Stimulated activated CD8-positive, alpha-beta memory T cell treated with anti-CD3 and anti-CD28 coated beads, Interleukin-4, amount 100 ng/mL, for 1 hour (primary cell): ENCODE data around the gene FIS1.

Source experiments
- DNase-seq, 2 donors: peaks; one replicate each; pipeline ENCODE4 v3.0.0-alpha.2; 2020; ENCODE audit warnings: low read depth in 2 of 2, low spot score in 1 of 2

Gene FIS1

DNA sequence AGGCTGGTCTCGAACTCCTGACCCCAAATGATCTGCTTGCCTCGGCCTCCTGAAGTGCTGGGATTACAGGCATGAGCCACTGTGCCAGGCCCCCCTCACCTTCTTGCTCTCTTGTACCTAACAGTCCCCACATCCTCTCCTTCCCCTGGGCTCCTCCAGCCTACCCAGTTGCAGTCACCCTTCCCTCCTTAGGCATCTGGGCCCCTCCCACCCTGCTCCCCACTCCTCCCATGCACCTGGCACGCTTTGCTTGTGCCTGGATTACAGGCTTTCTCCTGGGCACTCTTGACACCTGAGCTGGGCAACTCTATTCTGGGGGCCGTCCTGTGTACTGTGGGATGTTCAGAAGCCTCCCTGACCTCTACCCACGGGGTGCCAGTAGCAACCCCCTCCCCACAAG, 10.2 kb downstream of the FIS1 start:
- DNase-seq: no peak

DNA sequence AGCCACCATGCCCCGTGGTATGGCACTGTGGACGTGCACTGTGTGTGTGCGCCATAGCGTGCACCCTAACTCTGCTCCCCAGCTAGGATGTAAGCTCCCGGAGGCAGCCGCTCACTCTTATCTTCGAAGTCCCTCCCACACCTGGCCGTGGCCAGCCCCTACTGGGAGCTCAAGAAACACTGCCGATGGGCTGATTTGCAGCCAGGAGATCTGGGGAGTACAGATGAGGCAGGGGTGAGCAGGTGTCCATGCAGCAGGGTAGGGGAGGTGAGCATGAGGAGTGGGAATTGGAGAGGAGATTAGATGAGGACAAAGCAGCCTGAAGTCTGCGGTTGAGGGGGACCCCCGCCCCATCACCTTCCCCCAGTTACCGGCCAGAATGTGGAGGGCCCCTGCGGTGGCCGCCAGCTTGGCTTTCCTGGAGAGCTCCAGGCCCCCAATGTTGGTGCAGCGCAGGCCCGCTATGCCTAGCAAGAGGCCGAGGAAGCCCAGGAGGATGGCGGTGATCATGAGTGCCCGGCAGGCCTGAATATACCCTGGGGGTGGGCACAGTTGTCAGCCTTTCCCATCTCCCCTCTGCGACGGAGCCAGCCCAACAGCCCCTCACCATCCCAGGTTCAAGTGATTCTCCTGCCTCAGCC, 10.9 kb downstream of the FIS1 start:
- no peak for DNase-seq

DNA sequence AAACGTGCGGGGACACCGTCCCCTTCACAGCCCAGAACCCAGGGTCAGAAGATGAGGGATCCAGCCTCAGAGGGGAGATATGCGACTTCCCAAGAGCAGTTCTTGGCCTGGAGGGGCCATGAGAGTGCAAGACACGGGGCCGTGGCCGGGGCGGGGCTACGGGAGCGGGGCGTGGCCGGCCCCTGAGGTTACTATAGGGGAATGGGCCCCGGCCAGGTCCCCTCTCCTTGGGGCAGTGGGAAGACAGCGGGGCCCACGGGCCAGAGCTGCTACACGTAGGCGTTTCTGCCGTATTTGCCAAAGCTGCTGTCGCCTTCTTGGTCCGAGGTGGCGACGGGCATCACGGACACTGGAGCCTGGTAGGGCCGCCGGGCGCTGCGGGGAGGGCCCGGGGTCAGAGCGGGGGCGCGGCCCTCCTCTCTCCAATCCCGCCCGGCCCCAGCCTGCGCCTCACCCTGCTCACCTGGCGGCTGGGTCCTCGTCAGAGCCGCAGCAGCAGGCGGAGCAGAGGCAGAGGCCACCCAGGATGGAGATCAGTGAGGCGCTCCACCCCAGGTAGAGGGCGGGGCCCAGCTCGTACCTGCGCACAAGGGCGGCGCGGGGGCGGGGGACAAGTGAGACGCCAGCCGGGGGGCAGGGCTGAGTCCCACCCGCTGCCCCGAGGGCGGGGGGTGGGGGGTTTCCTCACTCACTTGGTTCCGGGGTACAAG, 12.6 kb downstream of the FIS1 start:
- no peak for DNase-seq

DNA sequence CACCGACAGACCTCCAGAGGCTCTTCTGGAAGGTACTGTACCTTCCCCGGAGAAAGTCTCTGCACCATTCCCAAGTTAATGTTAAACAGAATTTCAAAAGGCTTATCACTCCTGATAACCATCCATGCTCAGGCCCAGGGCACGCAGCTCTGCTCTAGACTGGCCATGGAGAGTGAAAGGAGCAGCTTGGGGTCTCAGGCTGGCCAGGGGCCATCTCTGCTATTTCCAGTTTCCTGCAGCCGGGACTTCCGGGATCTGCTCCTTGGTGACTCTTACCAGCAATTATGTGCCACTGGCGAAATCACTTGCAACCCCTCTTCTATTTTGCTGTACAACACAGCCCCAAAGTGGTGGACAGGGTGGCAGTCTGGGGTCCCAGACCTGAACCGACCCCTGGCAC, 13.2 kb downstream of the FIS1 start:
- no peak for DNase-seq

DNA sequence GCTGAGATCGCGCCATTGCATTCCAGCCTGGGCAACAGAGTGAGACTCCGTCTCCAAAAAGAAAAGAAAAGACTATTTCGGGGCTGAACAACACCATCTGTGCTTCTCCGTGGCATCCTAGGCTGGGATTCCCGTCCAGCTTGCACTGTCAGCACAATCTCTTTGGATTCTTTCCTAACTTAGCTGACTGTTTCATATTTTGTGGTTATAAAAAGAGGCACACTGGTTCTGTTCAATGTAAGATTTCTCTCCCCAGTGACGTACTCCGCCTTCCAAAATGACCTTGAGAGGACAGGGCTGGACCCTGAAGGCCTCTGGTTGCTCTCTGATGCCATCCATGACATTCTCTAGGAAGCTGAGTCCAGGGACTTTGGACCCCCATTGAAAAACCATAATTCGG, 18.2 kb downstream of the FIS1 start:
- no peak for DNase-seq

DNA sequence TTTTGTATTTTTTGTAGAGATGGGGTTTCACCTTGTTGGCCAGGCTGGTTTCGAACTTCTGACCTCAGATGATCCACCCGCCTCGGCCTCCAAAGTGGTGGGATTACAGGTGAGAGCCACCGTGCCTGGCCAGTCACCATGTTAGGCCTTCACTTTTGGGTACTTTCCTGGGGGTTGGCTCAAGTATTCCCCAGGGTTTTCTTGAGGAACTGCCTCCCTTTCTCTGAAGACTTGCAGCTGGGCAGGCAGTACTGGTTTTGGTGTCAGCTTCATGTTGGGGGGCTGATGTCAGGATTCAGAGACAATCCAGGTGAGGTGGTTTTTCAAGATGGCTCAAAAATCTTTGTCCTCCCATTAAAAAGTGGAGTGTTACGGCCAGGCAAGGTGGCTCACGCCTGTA, 19.2 kb downstream of the FIS1 start:
- DNase-seq: no peak

DNA sequence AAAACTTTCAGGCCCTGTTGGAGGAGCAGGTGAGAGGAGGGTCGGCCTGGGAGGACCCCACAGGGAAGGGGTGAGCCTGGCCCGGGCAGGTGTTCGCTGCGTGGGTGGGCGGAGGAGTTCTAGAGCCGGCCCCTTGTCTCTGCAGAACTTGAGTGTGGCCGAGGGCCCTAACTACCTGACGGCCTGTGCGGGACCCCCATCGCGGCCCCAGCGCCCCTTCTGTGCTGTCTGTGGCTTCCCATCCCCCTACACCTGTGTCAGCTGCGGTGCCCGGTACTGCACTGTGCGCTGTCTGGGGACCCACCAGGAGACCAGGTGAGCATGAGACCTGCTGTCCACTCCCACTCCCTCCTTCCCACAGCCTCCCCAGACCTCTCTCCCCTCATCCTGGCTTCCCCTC, 21.4 kb downstream of the FIS1 start:
- DNase-seq: no peak

DNA sequence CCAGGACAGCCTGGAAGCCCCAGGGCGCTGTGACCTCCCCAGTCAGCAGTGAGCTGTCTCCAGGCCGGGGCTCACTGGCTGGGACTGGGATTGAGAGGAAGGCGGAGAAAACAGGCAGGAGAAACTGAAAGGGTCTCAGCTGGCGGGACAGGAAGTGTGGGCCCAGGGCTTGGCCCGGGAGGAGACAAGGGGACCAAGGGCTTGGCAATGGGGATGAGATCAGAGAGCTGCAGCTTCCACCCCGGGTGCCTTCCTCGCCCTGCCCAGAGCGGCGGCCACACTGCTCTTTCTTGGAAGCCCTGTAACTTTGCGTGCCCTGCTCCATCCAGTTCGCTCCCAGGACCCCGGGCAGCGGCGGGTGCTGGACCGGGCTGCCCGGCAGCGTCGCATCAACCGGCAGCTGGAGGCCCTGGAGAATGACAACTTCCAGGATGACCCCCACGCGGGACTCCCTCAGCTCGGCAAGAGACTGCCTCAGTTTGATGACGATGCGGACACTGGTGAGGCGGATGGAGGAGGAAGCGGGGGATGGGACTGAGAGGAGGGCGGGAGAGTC, 22.5 kb downstream of the FIS1 start:
- DNase-seq: no peak

DNA sequence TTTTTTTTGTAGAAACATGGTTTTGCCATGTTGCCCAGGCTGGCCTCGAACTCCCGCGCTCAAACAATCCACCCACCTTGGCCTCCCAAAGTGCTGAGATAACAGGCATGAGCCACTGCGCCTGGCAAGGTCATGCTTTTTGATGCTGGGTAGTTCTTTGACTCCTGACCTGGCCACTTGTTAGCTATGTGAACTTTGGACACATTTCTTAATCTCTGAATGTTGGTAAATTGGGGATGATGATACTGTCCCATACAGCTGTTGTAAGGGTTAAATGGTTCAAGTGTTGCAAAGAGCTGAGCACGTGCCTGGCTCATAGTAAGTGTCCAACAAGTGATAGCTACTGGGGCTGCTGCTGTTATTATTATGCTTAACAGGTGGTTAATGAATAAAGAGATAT, 24.6 kb downstream of the FIS1 start:
- no peak for DNase-seq

DNA sequence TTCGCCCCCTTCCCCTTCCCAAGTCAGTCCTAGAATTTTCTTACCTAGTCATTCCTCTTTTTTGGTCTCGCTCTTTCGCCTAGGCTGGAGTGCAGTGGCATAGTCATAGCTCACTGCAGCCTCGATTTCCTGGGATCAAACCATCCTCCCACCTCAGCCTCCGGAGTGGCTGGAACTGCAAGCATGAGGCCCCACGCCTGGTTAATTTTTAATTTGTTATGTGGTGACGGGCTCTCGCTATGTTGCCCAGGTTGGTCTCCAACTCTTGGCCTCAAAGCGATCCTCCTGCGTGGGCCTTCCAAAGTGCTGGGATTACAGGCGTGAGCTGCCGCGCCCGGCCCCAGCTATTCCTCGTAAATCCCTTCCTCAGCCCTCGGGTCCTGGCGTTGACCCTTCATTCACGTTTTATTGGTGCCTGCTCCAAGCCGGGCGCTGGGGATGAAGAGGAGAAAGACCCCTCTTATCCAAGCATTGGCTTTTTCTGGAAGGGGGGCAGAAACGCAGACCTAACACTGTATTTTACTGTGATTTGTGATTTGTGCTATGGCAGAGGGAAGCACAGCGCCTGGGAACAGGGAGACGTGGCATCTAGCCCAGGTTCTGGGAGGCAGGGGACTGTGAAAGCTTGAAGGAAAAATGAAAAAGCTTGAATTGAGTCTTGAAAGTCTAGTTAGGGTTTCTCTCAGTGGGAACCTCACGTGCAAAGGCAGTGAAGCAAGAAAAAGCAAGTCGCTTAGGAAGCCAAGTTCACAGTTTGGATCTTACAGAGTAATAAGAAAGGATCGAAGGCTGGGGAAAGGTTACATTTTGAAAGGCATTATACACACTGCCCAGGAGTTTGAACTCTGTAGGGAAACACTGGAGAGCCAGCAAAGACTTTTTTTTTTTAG, 26.4 kb downstream of the FIS1 start:
- DNase-seq: no peak

DNA sequence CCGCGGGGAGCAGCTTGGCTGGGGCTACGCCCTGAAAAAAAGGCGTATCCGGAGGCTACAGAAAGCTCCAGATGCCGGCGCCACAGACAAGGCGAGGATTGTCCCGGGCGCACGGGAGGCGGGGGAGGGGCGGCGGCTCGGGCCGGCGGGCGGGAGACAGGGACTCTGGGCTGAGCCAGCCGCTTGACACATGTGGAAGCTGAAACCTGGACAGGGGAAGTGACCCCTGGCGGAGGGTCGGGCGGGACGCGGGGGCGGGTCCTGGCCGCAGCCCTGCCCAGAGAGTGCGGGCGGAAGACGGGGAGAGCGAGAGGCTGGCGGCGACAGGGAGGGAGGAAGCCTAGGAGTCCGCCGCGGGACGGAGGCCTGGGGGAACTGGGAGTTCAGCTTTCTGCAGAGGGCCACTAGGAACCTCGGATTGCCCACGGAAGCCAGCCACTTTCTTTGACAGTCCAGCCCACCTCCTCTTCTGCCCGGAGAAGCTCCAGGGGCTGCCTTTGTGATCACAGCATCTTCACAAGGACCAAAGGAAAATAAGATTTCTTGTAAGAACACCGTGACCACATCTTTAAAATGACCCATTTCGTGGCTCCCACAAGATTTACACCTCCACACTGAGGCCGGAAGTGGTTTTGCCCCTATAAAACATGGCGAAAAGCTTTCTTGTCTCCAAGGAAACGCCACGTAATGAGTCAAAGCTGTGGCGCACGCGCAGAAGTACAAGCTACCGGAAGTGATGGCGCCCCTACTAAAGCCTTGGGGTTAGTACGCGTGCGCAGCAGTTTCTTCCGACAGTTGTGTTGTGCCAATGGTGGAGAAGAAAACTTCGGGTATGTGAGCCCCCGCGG, 27.3 kb downstream of the FIS1 start, which contains the start of the genes PLOD3 and ZNHIT1:
TSS of gene PLOD3 (minus strand) at position 194 of the 848 bp plus-strand sequence. CDS start 307 bp downstream, outside the sequence.
TSS of gene ZNHIT1 (plus strand) at position 778 of the 848 bp plus-strand sequence. CDS start at position 809, 31 bp downstream.
- DNase-seq: peak; percentile 92

DNA sequence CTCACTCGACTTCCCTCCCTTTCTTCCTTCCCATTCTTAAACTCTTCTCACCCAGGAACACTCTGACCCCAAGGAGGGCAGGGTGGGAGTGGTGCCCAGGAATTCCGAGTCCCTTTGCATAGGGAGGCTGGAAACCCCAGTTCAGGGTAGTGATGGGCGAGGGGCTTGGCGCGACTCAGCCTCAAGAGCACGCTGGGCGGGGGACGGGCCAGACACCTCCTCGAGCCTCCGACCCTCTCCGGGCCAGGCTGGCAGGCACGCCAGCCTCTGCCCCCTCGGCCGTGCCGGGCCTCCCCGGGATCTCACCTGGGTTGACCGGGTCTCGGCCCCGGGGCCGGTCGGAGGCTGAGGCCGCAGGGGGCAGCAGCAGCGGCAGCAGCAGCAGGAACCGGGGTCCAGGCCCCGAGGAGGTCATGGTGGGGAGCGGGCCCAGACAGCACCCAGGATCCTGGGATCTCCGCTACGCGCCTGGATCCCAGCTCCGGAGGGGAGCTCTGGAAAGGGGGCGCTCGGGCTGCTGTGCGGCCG, 28.0 kb downstream of the FIS1 start:
- DNase-seq: no peak

DNA sequence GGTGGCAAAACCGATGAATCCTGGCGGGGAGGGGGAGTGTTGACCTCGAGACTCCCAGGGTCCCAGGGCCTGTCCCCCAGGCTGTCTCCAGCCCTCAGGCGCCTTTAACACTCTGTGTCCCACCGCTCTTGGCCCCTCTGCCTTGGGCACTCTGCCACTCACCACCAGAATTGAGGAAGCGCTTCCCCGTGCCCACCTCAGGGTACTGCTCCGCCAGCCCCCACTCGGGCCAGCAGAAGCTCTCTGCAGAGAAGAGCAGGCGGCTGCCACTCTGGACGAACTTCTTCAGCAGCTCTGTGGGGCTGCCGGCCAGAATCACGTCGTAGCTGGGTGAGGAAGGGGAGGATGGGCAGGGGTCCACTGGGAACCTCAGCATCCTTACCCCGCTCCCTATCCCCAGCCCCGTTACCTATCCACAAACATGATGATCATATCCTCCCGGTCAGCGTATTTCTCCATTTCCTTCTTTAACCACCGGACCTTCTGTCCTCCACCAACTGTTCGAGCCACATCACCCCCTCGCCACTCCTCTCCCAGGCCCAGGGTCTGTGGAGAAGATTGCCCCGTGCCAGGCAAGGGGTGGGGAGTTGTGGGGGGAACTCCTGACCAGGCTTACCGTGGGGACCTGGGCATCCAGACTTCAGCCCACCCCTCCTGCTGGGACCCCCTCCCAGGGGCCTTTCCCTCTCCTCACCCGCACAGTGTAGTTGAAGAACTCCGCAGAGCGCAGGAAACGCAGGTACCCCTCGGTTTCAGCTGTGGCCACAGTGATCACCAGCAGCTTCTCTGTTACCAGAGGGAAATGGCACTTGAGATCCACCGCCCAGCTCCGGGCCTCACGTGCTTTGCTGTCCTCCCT, 28.7 kb downstream of the FIS1 start:
- no peak for DNase-seq

DNA sequence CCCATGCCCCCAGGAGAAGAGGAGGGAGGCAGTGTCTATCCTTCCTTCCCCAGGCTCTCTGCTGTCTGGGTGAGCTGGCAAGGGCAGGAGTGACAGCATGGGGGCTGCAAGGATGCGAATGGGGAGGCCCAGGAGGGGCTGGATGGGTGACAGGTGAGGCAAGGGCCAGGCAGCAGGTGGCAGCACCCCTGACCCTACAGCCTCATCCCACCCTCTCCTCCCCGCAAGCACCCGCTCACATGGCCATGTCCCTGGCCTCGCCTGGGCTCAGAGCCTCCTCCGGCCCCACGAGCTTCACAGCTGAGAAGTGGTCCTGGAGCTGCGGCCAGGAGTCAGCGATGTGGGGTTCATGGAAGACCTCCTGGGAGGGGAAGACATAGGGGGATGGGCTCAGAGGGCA, 32.9 kb downstream of the FIS1 start:
- no peak for DNase-seq

DNA sequence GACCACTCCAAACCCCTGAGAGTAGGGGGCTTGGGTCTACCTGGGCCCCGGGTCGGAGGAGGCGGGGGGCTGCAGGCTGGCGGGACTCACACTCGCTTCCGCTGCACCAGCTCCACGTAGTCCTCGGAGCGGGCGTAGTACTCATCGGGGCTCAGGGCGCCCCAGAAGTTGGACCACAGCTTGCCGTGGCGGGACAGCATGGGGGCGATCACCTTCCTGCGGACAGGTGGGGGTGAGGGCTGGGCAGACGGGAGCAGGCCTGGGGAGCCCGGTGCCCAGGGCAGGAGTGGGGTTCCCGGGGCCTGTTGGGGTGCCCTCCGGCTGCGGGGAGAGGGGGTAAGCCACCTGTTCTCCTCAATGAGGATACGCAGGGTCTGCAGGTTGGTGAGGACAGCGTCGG, 33.4 kb downstream of the FIS1 start:
- DNase-seq: no peak

DNA sequence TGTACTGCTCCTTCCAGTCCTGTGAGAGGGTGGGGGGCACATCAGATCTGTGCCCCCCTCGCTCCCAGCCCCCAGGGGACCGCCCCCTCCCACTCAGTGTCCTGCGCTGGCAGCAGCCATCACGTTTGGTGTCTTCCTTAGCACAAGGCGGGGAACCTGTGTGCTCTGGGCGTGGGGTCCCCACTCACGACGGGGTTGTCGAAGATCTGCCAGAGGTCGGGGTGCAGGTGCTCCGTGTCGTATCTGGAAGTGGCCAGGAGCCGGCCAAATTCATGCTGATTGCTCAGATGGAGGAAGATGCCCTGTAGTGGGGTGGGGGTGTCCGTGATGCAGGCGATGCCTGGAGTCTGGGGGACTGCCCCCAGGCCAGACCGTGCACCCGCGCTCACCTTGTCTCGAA, 34.7 kb downstream of the FIS1 start:
- no peak for DNase-seq

DNA sequence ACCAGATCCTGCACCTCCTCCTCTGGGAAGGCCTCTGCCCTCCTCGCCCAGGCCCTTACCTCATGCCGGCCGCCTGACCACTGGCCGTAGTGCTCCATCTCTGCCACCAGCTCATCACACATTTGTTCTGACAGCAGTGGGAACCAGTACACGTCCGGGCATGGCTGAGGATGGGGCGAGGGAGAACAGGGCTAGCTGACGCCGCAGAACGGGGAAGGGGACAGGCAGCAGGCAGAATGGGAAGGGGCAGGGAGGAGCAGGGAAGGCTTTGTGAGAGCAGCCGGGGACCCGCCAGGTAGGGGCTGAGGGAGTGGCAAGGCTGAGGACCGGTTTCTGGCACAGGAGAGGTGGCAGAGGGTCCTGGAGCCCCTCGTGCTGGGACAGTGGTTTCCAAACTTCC, 36.1 kb downstream of the FIS1 start:
- no peak for DNase-seq

DNA sequence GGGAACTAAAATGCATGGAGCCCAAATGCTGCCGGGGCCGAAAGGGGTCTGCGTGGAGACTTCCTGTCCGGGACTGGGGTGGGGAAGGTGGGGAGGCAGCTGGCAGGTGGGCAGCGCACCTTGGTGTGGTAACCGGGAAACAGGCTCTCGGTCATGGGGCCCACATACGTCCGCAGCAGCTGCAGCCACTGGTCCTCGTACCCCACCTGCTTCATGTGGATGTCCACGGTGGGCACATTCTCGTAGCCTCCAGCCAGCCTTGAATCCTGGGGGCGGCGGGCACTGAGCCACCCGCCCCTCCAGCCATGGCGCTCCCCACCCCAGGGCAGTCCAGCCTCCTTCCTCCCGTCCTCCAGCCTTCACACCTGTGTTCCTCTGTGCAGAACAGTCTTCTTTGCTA, 37.4 kb downstream of the FIS1 start:
- DNase-seq: no peak

DNA sequence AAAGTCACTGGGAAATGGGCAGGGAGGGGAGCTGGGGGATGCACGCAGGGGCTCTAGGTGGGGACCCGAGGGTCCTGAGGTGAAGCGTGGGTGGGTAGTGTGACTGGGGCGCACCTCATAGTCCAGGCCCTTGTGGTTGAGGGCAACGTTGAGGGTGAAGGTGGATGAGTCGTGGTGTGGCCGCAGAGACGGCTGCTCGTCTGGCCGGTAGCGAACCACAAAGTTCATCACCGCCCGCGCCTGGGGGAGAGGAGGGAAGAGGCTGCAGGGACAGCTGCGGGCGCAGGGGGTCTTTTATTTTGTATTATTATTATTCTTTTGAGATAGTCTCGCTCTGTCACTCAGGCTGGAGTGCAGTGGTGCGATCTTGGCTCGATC, 38.2 kb downstream of the FIS1 start:
- DNase-seq: no peak
